ENCODE results near the gene BRINP2. TPM values are rescaled to one million over a fixed set of nuclear protein-coding genes. Genes with fewer than 3 reads are reported as not detected.

Gene BRINP2
- total RNA-seq, 1 experiment from 2014 or later = not detected

DNA sequence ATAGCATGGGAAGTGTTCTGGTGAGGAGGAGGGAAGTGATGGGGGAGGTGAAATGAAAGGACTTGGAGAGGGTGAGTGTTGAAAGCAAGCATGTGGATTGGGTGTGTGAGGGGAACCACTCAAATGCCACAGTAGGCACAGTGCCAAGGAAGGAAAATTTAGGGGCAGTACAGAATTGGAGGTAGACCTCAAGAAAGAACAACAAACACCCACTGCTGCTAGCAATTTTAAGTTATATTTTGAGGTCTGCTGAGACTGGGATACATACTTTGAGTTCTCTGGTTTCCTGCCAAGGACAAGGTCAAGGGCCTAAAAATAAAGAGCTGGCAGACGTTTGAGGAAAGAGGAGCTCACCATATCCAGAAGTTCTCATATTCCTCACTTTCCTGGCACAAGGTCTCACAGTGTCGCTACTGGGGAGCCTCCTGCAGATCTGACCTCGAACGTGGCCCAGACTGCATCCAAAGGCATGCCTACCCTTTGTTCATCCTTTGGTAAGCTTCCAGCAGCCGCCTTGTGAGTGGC is 104.0 kb downstream of the BRINP2 start:
- H3K4me1 Mint-ChIP-seq (ENCODE audit: insufficient read depth, unreplicated experiment) = peaks cover 10% of the 10 kb centered on the region
- intact Hi-C loops (cut with micrococcal nuclease) = no loop called here
- TF ChIP-seq, protein P1, sequence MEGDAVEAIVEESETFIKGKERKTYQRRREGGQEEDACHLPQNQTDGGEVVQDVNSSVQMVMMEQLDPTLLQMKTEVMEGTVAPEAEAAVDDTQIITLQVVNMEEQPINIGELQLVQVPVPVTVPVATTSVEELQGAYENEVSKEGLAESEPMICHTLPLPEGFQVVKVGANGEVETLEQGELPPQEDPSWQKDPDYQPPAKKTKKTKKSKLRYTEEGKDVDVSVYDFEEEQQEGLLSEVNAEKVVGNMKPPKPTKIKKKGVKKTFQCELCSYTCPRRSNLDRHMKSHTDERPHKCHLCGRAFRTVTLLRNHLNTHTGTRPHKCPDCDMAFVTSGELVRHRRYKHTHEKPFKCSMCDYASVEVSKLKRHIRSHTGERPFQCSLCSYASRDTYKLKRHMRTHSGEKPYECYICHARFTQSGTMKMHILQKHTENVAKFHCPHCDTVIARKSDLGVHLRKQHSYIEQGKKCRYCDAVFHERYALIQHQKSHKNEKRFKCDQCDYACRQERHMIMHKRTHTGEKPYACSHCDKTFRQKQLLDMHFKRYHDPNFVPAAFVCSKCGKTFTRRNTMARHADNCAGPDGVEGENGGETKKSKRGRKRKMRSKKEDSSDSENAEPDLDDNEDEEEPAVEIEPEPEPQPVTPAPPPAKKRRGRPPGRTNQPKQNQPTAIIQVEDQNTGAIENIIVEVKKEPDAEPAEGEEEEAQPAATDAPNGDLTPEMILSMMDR (IDR thresholded peaks at IDR 0.05; ENCODE audit: unreplicated experiment) = no peak
- no TSS peak for BruUV-seq (replicated peaks)
- no peak overlapping the region for H3K4me3 Mint-ChIP-seq (ENCODE audit: unreplicated experiment)
- no peaks in the 10 kb centered on the region for H3K36me3 Mint-ChIP-seq (ENCODE audit: insufficient read depth, unreplicated experiment)
- H3K27me3 Mint-ChIP-seq (ENCODE audit: insufficient read depth, unreplicated experiment) = peaks cover 14% of the 10 kb centered on the region
- DNase-seq (ENCODE audit: unreplicated experiment) = peak; percentile 92
- no peaks in the 10 kb centered on the region for H3K9me3 Mint-ChIP-seq (ENCODE audit: unreplicated experiment)
- ChIA-PET CTCF (interaction anchor here (0.6 to 2.0 kb wide), 9 partner anchors 14 to 714 kb away, joined by 3 to 5 read pairs (median 4); no protein-coding TSS in a partner anchor), POLR2A (interaction anchor here (1.0 kb wide), 1 partner anchor 10 kb away, joined by 4 read pairs; no protein-coding TSS in a partner anchor)
- H3K27ac Mint-ChIP-seq (ENCODE audit: low read depth, unreplicated experiment) = peak overlapping the region; percentile 4

DNA sequence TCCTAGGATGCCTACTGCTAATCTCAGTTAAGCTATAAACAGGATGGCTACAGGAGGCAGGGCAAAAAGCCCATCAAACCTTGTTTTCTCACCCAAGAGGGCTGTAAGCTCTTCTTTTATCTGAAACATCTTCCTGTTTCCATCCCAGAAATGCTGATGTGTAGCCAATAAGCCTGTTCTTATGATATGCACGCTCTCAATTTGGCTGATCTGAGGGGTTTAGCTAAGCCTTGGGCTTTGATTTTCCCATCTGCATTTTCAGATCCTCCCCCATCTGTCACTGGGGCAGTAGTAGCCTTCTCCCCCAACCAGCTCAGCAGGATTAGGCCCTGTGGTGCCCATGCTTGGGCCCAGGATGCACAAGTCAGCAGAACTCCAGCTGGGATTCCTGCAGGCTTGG is 105.0 kb downstream of the BRINP2 start:
- ChIA-PET CTCF (interaction anchor here (0.6 to 2.0 kb wide), 4 partner anchors 57 to 715 kb away, joined by 4 to 5 read pairs (median 4); no protein-coding TSS in a partner anchor), POLR2A (no interaction called here)
- TF ChIP-seq, protein P1 (IDR thresholded peaks at IDR 0.05; ENCODE audit: unreplicated experiment) = no peak
- no peak for DNase-seq (ENCODE audit: unreplicated experiment)
- Mint-ChIP-seq H3K36me3 (ENCODE audit: insufficient read depth, unreplicated experiment) (no peaks in the 10 kb centered on the region), H3K9me3 (ENCODE audit: unreplicated experiment) (no peaks in the 10 kb centered on the region), H3K27ac (ENCODE audit: low read depth, unreplicated experiment) (no peak overlapping the region), H3K4me3 (ENCODE audit: unreplicated experiment) (no peak overlapping the region), H3K27me3 (ENCODE audit: insufficient read depth, unreplicated experiment) (peaks cover 14% of the 10 kb centered on the region), H3K4me1 (ENCODE audit: insufficient read depth, unreplicated experiment) (peaks cover 10% of the 10 kb centered on the region)
- BruUV-seq (replicated peaks) = no TSS peak
- intact Hi-C loops (cut with micrococcal nuclease) = no loop called here

DNA sequence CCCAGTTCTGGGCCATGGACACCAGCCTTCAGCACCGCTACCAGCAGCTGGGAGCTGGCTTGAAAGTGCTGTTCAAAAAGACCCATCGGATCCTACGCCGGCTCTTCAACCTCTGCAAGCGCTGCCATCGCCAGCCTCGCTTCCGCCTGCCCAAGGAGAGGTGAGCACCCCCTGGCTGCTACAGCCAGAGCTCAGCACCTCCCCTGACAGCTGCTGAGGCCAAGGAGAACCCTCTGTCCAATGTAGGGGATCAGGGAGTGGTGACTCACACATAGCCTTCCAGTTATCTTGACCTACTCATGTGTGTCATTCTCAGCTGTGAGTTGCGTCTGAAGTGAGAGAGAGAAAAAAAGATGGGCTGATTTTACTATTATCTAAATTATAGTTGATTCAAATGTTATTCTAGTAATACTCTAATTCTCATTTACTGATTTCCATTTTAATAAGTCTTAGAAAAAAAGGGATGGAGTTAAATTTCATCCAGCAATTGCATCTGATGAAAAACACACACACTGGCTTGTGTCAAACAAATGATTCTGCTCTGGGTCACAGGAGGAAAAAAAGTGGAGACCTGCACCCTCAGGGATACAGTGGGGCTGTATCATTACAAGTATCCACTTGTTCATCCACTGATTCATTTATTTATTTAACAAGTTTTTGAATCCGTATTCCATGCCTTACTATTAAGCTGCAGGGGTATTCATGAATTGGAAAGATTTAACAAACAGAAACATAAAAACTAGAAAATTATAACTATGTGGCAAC is 108.0 kb downstream of the BRINP2 start:
- ChIA-PET CTCF (interaction anchor here (0.6 to 1.5 kb wide), 5 partner anchors 22 to 381 kb away, joined by 3 to 5 read pairs (median 3); no protein-coding TSS in a partner anchor), POLR2A (interaction anchor here (0.6 kb wide), 1 partner anchor 524 kb away, joined by 4 read pairs; no protein-coding TSS in a partner anchor)
- H3K9me3 Mint-ChIP-seq (ENCODE audit: unreplicated experiment) = no peaks in the 10 kb centered on the region
- peak; percentile 63 for DNase-seq (ENCODE audit: unreplicated experiment)
- no peaks in the 10 kb centered on the region for H3K36me3 Mint-ChIP-seq (ENCODE audit: insufficient read depth, unreplicated experiment)
- TF ChIP-seq, protein P1 (IDR thresholded peaks at IDR 0.05; ENCODE audit: unreplicated experiment) = no peak
- BruUV-seq (replicated peaks) = no TSS peak
- intact Hi-C loops (cut with micrococcal nuclease) = no loop called here
- H3K4me1 Mint-ChIP-seq (ENCODE audit: insufficient read depth, unreplicated experiment) = peaks cover 10% of the 10 kb centered on the region
- H3K27ac Mint-ChIP-seq (ENCODE audit: low read depth, unreplicated experiment) = no peak overlapping the region
- no peak overlapping the region for H3K4me3 Mint-ChIP-seq (ENCODE audit: unreplicated experiment)
- no peaks in the 10 kb centered on the region for H3K27me3 Mint-ChIP-seq (ENCODE audit: insufficient read depth, unreplicated experiment)

DNA sequence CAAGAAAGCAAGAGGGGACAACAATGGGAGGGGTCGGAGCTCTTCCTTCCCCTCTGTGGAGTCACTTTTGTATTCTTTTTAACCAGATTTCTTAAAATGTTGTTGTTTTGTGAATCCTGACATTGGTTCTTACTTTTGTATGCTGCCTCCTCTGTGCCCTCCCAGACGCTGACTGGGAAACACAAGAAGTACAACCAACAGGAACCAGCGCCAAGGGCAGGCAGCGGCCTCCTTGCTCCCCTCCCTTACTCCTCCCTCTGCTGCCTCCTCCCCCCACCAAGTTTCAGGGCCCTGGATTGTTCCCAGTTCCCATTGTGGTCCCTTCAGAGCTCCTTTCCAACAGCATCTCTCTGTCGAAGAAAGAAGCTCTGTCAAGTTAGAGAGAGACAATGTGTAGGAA is 111.1 kb downstream of the BRINP2 start:
- intact Hi-C loops (cut with micrococcal nuclease) = no loop called here
- H3K36me3 Mint-ChIP-seq (ENCODE audit: insufficient read depth, unreplicated experiment) = no peaks in the 10 kb centered on the region
- ChIA-PET POLR2A (interaction anchor here (0.7 kb wide), 1 partner anchor 747 kb away, joined by 3 read pairs; no protein-coding TSS in a partner anchor), CTCF (interaction anchor here (0.8 to 1.4 kb wide), 3 partner anchors 10 to 383 kb away, joined by 3 read pairs; no protein-coding TSS in a partner anchor)
- H3K4me1 Mint-ChIP-seq (ENCODE audit: insufficient read depth, unreplicated experiment) = peaks cover 1% of the 10 kb centered on the region
- H3K9me3 Mint-ChIP-seq (ENCODE audit: unreplicated experiment) = no peaks in the 10 kb centered on the region
- no peak for DNase-seq (ENCODE audit: unreplicated experiment)
- no peaks in the 10 kb centered on the region for H3K27me3 Mint-ChIP-seq (ENCODE audit: insufficient read depth, unreplicated experiment)
- TF ChIP-seq, protein P1 (IDR thresholded peaks at IDR 0.05; ENCODE audit: unreplicated experiment) = no peak
- no peak overlapping the region for H3K27ac Mint-ChIP-seq (ENCODE audit: low read depth, unreplicated experiment)
- no peak overlapping the region for H3K4me3 Mint-ChIP-seq (ENCODE audit: unreplicated experiment)
- no TSS peak for BruUV-seq (replicated peaks)

Data from MCF 10A (cell line).